ENCODE measurements around the gene UBL5. TPM values are rescaled to one million over a fixed set of nuclear protein-coding genes. Genes with fewer than 3 reads are reported as not detected.

The UBL5 gene
- total RNA-seq, 1 donor from 2014 or later: 270 TPM

DNA sequence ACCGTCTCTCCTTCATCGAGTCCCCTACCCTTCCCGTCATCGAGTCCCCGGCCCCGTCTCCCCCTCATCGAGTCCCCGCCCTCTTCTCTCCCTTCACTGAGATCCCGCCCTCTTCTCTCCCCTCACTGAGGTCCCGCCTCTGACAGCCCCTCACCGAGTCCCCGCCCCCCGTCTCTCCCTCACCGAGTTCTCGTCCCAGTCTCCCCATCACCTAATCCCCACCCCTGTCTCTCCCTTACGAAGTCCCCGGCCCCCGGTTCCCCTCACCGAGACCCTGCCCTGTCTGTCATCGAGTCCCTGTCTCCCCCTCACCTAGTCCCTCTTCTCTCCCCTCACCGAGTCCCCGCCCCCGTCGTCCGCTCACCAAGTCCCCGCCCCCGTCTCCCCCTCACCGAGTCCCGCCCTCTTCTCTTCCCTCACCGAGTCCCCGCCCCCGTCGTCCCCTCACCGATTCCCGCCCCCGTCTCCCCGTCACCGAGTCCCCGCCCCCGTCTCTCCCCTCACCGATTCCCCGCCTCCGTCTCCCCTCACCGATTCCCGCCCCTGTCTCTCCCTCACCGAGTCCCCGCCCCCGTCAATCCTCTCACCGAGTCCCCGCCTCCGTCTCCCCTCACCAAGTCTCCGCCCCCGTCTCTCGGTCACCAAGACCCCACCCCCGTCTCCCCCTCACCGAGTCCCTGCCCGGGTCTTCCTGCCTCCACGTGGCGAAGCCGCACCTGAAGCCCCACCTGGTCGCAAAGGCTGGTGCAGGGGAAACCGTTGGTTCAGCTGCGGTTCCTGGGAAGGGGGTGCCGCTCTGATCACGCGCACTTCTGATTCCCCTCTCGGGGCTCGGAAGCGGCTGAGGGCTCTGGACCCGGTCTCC lies 35.3 kb upstream of the UBL5 start:
- peak overlapping the region; percentile 87 for H3K27ac Mint-ChIP-seq
- intact Hi-C loops (cut with micrococcal nuclease): loop anchor here (1.0 to 5.0 kb wide), 8 partner anchors 24 to 656 kb away; partner anchors contain the start of genes FBXL12, ZNF317, ZNF426 and ZNF561
- H3K4me1 Mint-ChIP-seq: peaks cover 17% of the 10 kb centered on the region
- ChIA-PET POLR2A (interaction anchor here (1.8 to 2.3 kb wide), 3 partner anchors 24 to 167 kb away, joined by 6 to 16 read pairs (median 7); partner anchors contain the start of genes FBXL12 and ZNF846), CTCF (interaction anchor here (1.4 kb wide), 1 partner anchor 587 kb away, joined by 3 read pairs; no protein-coding TSS in a partner anchor)
- DNase-seq (peak; percentile 83), ATAC-seq (ENCODE audit: low read depth) (peak; percentile 62)
- H3K36me3 Mint-ChIP-seq (ENCODE audit: low read depth): no peaks in the 10 kb centered on the region
- TF ChIP-seq, protein P1, sequence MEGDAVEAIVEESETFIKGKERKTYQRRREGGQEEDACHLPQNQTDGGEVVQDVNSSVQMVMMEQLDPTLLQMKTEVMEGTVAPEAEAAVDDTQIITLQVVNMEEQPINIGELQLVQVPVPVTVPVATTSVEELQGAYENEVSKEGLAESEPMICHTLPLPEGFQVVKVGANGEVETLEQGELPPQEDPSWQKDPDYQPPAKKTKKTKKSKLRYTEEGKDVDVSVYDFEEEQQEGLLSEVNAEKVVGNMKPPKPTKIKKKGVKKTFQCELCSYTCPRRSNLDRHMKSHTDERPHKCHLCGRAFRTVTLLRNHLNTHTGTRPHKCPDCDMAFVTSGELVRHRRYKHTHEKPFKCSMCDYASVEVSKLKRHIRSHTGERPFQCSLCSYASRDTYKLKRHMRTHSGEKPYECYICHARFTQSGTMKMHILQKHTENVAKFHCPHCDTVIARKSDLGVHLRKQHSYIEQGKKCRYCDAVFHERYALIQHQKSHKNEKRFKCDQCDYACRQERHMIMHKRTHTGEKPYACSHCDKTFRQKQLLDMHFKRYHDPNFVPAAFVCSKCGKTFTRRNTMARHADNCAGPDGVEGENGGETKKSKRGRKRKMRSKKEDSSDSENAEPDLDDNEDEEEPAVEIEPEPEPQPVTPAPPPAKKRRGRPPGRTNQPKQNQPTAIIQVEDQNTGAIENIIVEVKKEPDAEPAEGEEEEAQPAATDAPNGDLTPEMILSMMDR (IDR thresholded peaks at IDR 0.05): no peak
- peak overlapping the region; percentile 88 for H3K4me3 Mint-ChIP-seq
- H3K27me3 Mint-ChIP-seq: no peaks in the 10 kb centered on the region
- no peaks in the 10 kb centered on the region for H3K9me3 Mint-ChIP-seq

DNA sequence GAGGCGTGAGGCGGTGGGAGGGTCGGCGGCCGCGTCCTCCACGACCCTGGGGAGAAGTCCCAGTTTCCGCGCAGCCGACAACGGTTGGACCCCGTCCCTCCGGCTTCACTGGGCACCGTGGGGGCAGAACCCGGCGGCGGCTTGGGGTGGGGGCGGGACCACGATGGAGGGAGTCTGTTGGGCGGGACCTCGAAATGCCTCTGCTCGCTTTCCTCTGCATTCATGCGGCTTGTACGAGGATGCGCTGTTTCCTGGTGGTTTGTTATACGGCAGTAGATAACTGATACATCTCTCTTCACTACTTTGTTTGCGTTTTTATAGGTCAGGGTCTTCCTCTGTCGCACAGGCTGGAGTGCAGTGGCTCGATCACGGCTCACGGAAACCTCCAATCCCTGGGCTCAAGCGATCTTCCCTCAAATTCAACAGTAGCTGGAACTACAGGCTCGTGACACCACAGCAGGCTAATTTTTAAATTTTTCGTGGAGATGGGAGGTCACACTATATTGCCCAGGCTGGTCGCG lies 34.6 kb upstream of the UBL5 start:
- ChIA-PET POLR2A (interaction anchor here (1.8 to 2.3 kb wide), 3 partner anchors 25 to 167 kb away, joined by 6 to 16 read pairs (median 7); partner anchors contain the start of genes FBXL12 and ZNF846), CTCF (interaction anchor here (1.4 to 1.6 kb wide), 2 partner anchors 168 to 588 kb away, joined by 3 to 8 read pairs; no protein-coding TSS in a partner anchor)
- ATAC-seq (ENCODE audit: low read depth): peak; percentile 8
- Mint-ChIP-seq H3K9me3 (no peaks in the 10 kb centered on the region), H3K27ac (peak overlapping the region; percentile 87), H3K36me3 (ENCODE audit: low read depth) (no peaks in the 10 kb centered on the region), H3K27me3 (no peaks in the 10 kb centered on the region), H3K4me3 (peak overlapping the region; percentile 88), H3K4me1 (peaks cover 17% of the 10 kb centered on the region)
- intact Hi-C loops (cut with micrococcal nuclease): loop anchor here (2.0 to 5.0 kb wide), 3 partner anchors 118 to 484 kb away; partner anchors contain the start of genes ZNF426, ZNF562 and ZNF699
- TF ChIP-seq, protein P1 (IDR thresholded peaks at IDR 0.05): no peak
- DNase-seq: no peak

DNA sequence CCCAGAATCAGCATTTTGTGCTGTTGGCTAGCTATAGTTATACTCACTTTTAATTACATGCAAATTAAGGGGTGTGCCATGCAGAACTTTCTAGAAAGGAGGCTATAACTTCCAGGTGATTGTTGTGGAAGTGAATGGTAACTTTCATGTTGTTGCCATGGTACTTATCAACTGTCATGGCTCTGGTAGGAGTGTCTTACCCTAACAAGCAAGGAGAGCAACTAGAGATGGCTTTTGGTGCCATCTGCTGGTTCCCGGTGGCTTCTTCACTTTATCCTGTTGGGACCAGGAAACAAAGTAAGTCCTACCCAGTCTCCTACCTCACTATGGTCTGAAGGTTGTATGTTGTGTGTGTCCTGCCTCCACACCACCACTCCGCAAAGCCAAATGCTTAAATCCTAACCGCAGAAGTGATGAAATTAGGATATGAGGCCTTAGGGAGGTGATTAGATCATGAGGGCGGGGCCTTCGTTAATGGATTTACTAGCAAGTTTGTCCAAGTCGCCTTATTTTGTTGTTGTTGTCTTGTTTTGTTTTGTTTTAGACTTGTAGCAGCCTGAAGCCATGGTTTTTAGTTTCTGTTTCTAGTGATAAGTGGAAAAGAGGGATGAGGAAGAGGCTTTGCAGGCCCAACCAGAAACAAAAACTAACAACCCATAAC lies 31.5 kb upstream of the UBL5 start:
- CTCF ChIA-PET: interaction anchor here (0.9 to 3.0 kb wide), 6 partner anchors 27 to 663 kb away, joined by 4 to 36 read pairs (median 5); partner anchors contain the start of gene ZNF846
- Mint-ChIP-seq H3K4me3 (no peak overlapping the region), H3K36me3 (ENCODE audit: low read depth) (no peaks in the 10 kb centered on the region), H3K27ac (peak overlapping the region; percentile 70), H3K9me3 (no peaks in the 10 kb centered on the region), H3K4me1 (peaks cover 12% of the 10 kb centered on the region), H3K27me3 (no peaks in the 10 kb centered on the region)
- TF ChIP-seq, protein P1 (IDR thresholded peaks at IDR 0.05): no peak
- POLR2A ChIA-PET: interaction anchor here (0.8 to 1.6 kb wide), 3 partner anchors 22 to 32 kb away, joined by 3 to 10 read pairs (median 3); partner anchors contain the start of genes FBXL12 and UBL5
- ATAC-seq (ENCODE audit: low read depth) (peak; percentile 16), DNase-seq (peak; percentile 62)
- intact Hi-C loops (cut with micrococcal nuclease): loop anchor here (1.0 to 5.0 kb wide), 8 partner anchors 11 to 660 kb away; partner anchors contain the start of genes FBXL12, ZNF266, ZNF317 and ZNF561

DNA sequence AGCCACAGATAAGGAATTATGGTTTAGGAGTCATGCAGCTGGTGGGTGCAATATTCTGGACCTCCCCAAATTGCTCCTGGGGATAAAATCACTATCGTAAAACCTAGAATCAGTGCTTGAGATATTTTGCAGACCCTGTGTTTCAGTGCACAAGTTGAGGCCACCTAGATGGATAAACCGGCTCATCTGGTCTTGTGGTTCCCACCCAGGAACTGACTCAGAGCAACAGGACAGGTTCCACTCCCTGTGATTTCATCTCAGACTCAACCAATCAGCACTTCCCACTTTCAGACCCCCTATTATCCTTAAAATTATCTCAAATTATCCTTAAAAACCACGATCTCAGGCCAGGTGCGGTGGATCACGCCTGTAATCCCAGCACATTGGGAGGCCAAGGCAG lies 29.8 kb upstream of the UBL5 start:
- Mint-ChIP-seq H3K27me3 (no peaks in the 10 kb centered on the region), H3K27ac (no peak overlapping the region), H3K9me3 (no peaks in the 10 kb centered on the region), H3K36me3 (ENCODE audit: low read depth) (no peaks in the 10 kb centered on the region), H3K4me1 (peaks cover 8% of the 10 kb centered on the region), H3K4me3 (no peak overlapping the region)
- ATAC-seq (ENCODE audit: low read depth): no peak
- TF ChIP-seq, protein P1 (IDR thresholded peaks at IDR 0.05): no peak
- POLR2A ChIA-PET: no interaction called here
- no peak for DNase-seq
- intact Hi-C loops (cut with micrococcal nuclease): loop anchor here (5.0 kb wide), 1 partner anchor 361 kb away; the partner anchor contains the start of gene ZNF266
- CTCF ChIA-PET: interaction anchor here (0.6 to 3.0 kb wide), 6 partner anchors 172 to 709 kb away, joined by 3 to 36 read pairs (median 5); no protein-coding TSS in a partner anchor

Data from activated B cell treated with CpG ODN at 0.5 μM for 24 hours (primary cell).